ENCODE measurements around the gene METTL27.
"Not testable (repeated sequence)": the region's sequence is repeated elsewhere in the genome, so short reads cannot be mapped to it uniquely, and the experiment has no call there.

The METTL27 gene

GRCh38 chr7:73842067-73842976 is at the start of gene METTL27:
METTL27 (minus strand) TSS chr7:73842516; CDS start chr7:73842140, 376 bp downstream.
- no peak for FAIRE-seq
- peak; percentile 91 for DNase-seq (ENCODE audit: low spot score)

GRCh38 chr7:73891178-73891885 is 49.0 kb upstream of the METTL27 start:
- DNase-seq (ENCODE audit: low spot score) (no peak), FAIRE-seq (no peak)

- no peak for DNase-seq (ENCODE audit: low spot score)
- FAIRE-seq: no peak
Observed at GRCh38 chr7:73890555-73891147, 48.3 kb upstream of the METTL27 start.

- no peak for DNase-seq (ENCODE audit: low spot score)
- FAIRE-seq: no peak
Observed at GRCh38 chr7:73888959-73889358, 46.6 kb upstream of the METTL27 start.

- FAIRE-seq: no peak
- DNase-seq (ENCODE audit: low spot score): no peak
Observed at GRCh38 chr7:73887762-73888161, 45.4 kb upstream of the METTL27 start.

- FAIRE-seq (no peak), DNase-seq (ENCODE audit: low spot score) (no peak)
Observed at GRCh38 chr7:73885975-73886798, 43.9 kb upstream of the METTL27 start.

GRCh38 chr7:73885433-73885974 is 43.2 kb upstream of the METTL27 start:
- FAIRE-seq (no peak), DNase-seq (ENCODE audit: low spot score) (no peak)

- not testable (repeated sequence) for DNase-seq (ENCODE audit: low spot score); FAIRE-seq
Observed at GRCh38 chr7:73884867-73885422, 42.6 kb upstream of the METTL27 start.

GRCh38 chr7:73882047-73882402 is 39.7 kb upstream of the METTL27 start:
- FAIRE-seq: no peak

GRCh38 chr7:73881352-73882046 is 39.2 kb upstream of the METTL27 start:
- no peak for FAIRE-seq
- DNase-seq (ENCODE audit: low spot score): no peak

More at GRCh38 chr7:73882047-73882402, 39.7 kb upstream of the METTL27 start:
- no peak for DNase-seq (ENCODE audit: low spot score)

GRCh38 chr7:73880755-73881328 is 38.5 kb upstream of the METTL27 start:
- FAIRE-seq: no peak
- DNase-seq (ENCODE audit: low spot score): no peak

- FAIRE-seq (no peak), DNase-seq (ENCODE audit: low spot score) (peak; percentile 44)
Observed at GRCh38 chr7:73879977-73880681, 37.8 kb upstream of the METTL27 start.

GRCh38 chr7:73876973-73877372 is 34.7 kb upstream of the METTL27 start:
- no peak for FAIRE-seq

GRCh38 chr7:73876361-73876760 is 34.0 kb upstream of the METTL27 start:
- FAIRE-seq (no peak), DNase-seq (ENCODE audit: low spot score) (no peak)

More at GRCh38 chr7:73876973-73877372, 34.7 kb upstream of the METTL27 start:
- no peak for DNase-seq (ENCODE audit: low spot score)

GRCh38 chr7:73872056-73872908 is 30.0 kb upstream of the METTL27 start:
- FAIRE-seq: no peak
- DNase-seq (ENCODE audit: low spot score): no peak

- DNase-seq (ENCODE audit: low spot score) (no peak), FAIRE-seq (no peak)
Observed at GRCh38 chr7:73871163-73872011, 29.1 kb upstream of the METTL27 start.

GRCh38 chr7:73870041-73870492 is 27.8 kb upstream of the METTL27 start:
- no peak for DNase-seq (ENCODE audit: low spot score)

More at GRCh38 chr7:73870041-73870492, 27.8 kb upstream of the METTL27 start:
- FAIRE-seq: no peak
